Endodermal cell (in vitro differentiated cells): Measurements from ENCODE around the gene FBXL13. TPM values are rescaled to one million over a fixed set of nuclear protein-coding genes. Genes with fewer than 3 reads are reported as not detected.
"Not testable (repeated sequence)": the region's sequence is repeated elsewhere in the genome, so short reads cannot be mapped to it uniquely, and the experiment has no call there.

Experiments
- DNase-seq: peaks from one replicate; pipeline ENCODE4 v3.0.0-alpha.2; 2017
- H3K27ac ChIP-seq: 2 replicates; pipeline ENCODE4 v1.5.1; 2013; ENCODE audit warnings: mild to moderate bottlenecking, low read depth, low read length, moderate library complexity
- H3K27me3 ChIP-seq: 2 replicates; pipeline ENCODE4 v1.6.1; 2013; ENCODE audit warnings: mild to moderate bottlenecking, low read length, moderate library complexity; ENCODE audit not compliant: insufficient read depth, control insufficient read depth, poor library complexity, severe bottlenecking
- H3K36me3 ChIP-seq: 2 replicates; pipeline ENCODE4 v1.7.0; 2013; ENCODE audit warnings: mild to moderate bottlenecking, low read length, moderate library complexity; ENCODE audit not compliant: control insufficient read depth, insufficient read depth
- H3K4me1 ChIP-seq: one replicate; pipeline ENCODE4 v1.7.0; 2013; ENCODE audit warnings: low read length; ENCODE audit not compliant: control insufficient read depth, insufficient read depth
- H3K4me3 ChIP-seq: 2 replicates; pipeline ENCODE4 v1.5.1; 2013; ENCODE audit warnings: mild to moderate bottlenecking, low read length, moderate library complexity
- H3K9ac ChIP-seq: 2 replicates; pipeline ENCODE4 v1.6.1; 2013; ENCODE audit warnings: mild to moderate bottlenecking, low read length, moderate library complexity; ENCODE audit not compliant: poor library complexity, severe bottlenecking; ENCODE audit errors: extremely low read depth
- H3K9me3 ChIP-seq: 2 replicates; pipeline ENCODE4 v1.6.1; 2013; ENCODE audit warnings: mild to moderate bottlenecking, low read length, moderate library complexity; ENCODE audit not compliant: control insufficient read depth
- H3K27ac Mint-ChIP-seq: 2 replicates; pipeline ENCODE4 v1.8.0; 2020; ENCODE audit warnings: mixed read lengths
- H3K27me3 Mint-ChIP-seq: 2 replicates; pipeline ENCODE4 v1.8.0; 2021; ENCODE audit warnings: mild to moderate bottlenecking, mixed read lengths; ENCODE audit not compliant: insufficient read depth
- H3K36me3 Mint-ChIP-seq: 2 replicates; pipeline ENCODE4 v1.8.0; 2020; ENCODE audit warnings: low read depth, mixed read lengths
- H3K4me1 Mint-ChIP-seq: 2 replicates; pipeline ENCODE4 v1.8.0; 2020; ENCODE audit warnings: mixed read lengths
- H3K4me3 Mint-ChIP-seq: 2 replicates; pipeline ENCODE4 v1.8.0; 2020; ENCODE audit warnings: mild to moderate bottlenecking, moderate library complexity, mixed read lengths
- H3K9me3 Mint-ChIP-seq: 2 replicates; pipeline ENCODE4 v1.8.0; 2020; ENCODE audit warnings: mild to moderate bottlenecking, mixed read lengths
- CTCF ChIP-seq: fragments of 200-600 bp; sonication (generic); conservative IDR thresholded peaks from 2 replicates; pipeline ENCODE4 v1.5.0; 2021; ENCODE audit warnings: antibody characterized with exemption, mild to moderate bottlenecking
- WGBS, 2 experiments: methylation state at CpG; one replicate each; pipeline versions ENCODE4 v1.1.5 to v1.1.7; 2013; ENCODE audit warnings: missing lambda C conversion rate in 2 of 2, mixed read lengths in 1 of 2; ENCODE audit not compliant: insufficient coverage in 1 of 2, insufficient read length in 1 of 2; 5-methylcytosine and 5-hydroxymethylcytosine counted together
- total RNA-seq, 2 donors: library from RNA; stranded (reverse); fragmentation: NEBNext Ultra II Directional in 1 of 2; extraction: Animal tissue kit (Norgen Biotek cat#: 25700) in 1 of 2; gene quantifications; 2 replicates in 1 of 2; 3 replicates in 1 of 2; pipeline ENCODE4 v1.2.1, GENCODE V29; 2021

FBXL13 gene
- total RNA-seq, 2 donors from 2014 or later: 2.1 to 2.7 TPM

- Mint-ChIP-seq H3K9me3 (peaks cover 1% of the 10 kb centered on the region), H3K4me1 (peaks cover 2% of the 10 kb centered on the region), H3K27ac (no peak overlapping the region), H3K4me3 (no peak overlapping the region), H3K27me3 (no peaks in the 10 kb centered on the region), H3K36me3 (peaks cover 9% of the 10 kb centered on the region)
- Histone ChIP-seq H3K9me3 (no peaks in the 10 kb centered on the region), H3K27me3 (no peaks in the 10 kb centered on the region), H3K9ac (no peak overlapping the region), H3K4me1 (no peaks in the 10 kb centered on the region), H3K4me3 (no peak overlapping the region), H3K36me3 (no peaks in the 10 kb centered on the region), H3K27ac (no peak overlapping the region)
- TF ChIP-seq CTCF: no peak
- DNase-seq: no peak
- 88 to 93% methylated on average over 1 to 2 of the region's 2 CpGs for WGBS, 2 experiments
Observed at GRCh38 chr7:103059471-103059870, 15.1 kb downstream of the FBXL13 start.

GRCh38 chr7:103058122-103058521 is 16.5 kb downstream of the FBXL13 start:
- no peak overlapping the region for H3K27ac Mint-ChIP-seq
- H3K27me3 ChIP-seq: no peaks in the 10 kb centered on the region
- peaks cover 8% of the 10 kb centered on the region for H3K9me3 Mint-ChIP-seq
- no peaks in the 10 kb centered on the region for H3K27me3 Mint-ChIP-seq
- H3K9me3 ChIP-seq: no peaks in the 10 kb centered on the region
- no peak overlapping the region for H3K4me3 ChIP-seq
- peaks cover 2% of the 10 kb centered on the region for H3K4me1 Mint-ChIP-seq
- H3K36me3 Mint-ChIP-seq: peaks cover 19% of the 10 kb centered on the region
- peaks cover 6% of the 10 kb centered on the region for H3K36me3 ChIP-seq
- H3K4me3 Mint-ChIP-seq: no peak overlapping the region
- no peak overlapping the region for H3K27ac ChIP-seq
- no peak for TF ChIP-seq CTCF
- H3K4me1 ChIP-seq: no peaks in the 10 kb centered on the region
- DNase-seq: no peak
- H3K9ac ChIP-seq: no peak overlapping the region

GRCh38 chr7:103056006-103056405 is 18.6 kb downstream of the FBXL13 start:
- not testable (repeated sequence) for H3K4me3 ChIP-seq, H3K36me3 ChIP-seq, H3K27me3 Mint-ChIP-seq, H3K9ac ChIP-seq, H3K27me3 ChIP-seq, H3K4me3 Mint-ChIP-seq, H3K4me1 Mint-ChIP-seq, H3K4me1 ChIP-seq, H3K27ac Mint-ChIP-seq, H3K27ac ChIP-seq, DNase-seq
- Mint-ChIP-seq H3K36me3 (peaks cover 36% of the 10 kb centered on the region), H3K9me3 (peaks cover 28% of the 10 kb centered on the region)
- 94% methylated on average over 1 of the region's 1 CpG; no CpG with 5 or more reads in 1 of the 2 experiments for WGBS, 2 experiments
- H3K9me3 ChIP-seq: peaks cover 11% of the 10 kb centered on the region

- Mint-ChIP-seq H3K27ac (no peak overlapping the region), H3K36me3 (peaks cover 66% of the 10 kb centered on the region), H3K4me1 (no peaks in the 10 kb centered on the region), H3K27me3 (peaks cover 2% of the 10 kb centered on the region), H3K4me3 (no peak overlapping the region), H3K9me3 (peaks cover 68% of the 10 kb centered on the region)
- Histone ChIP-seq H3K36me3 (peaks cover 6% of the 10 kb centered on the region), H3K4me1 (no peaks in the 10 kb centered on the region), H3K9me3 (peaks cover 54% of the 10 kb centered on the region), H3K27ac (no peak overlapping the region), H3K4me3 (no peak overlapping the region), H3K9ac (no peak overlapping the region), H3K27me3 (no peaks in the 10 kb centered on the region)
- TF ChIP-seq CTCF: no peak
- no peak for DNase-seq
- WGBS, 2 experiments: 90 to 93% methylated on average over 4 to 6 of the region's 6 CpGs
Observed at GRCh38 chr7:103051519-103051918, 23.1 kb downstream of the FBXL13 start.
